Measurements from ENCODE around the gene RAPH1.

DNA sequence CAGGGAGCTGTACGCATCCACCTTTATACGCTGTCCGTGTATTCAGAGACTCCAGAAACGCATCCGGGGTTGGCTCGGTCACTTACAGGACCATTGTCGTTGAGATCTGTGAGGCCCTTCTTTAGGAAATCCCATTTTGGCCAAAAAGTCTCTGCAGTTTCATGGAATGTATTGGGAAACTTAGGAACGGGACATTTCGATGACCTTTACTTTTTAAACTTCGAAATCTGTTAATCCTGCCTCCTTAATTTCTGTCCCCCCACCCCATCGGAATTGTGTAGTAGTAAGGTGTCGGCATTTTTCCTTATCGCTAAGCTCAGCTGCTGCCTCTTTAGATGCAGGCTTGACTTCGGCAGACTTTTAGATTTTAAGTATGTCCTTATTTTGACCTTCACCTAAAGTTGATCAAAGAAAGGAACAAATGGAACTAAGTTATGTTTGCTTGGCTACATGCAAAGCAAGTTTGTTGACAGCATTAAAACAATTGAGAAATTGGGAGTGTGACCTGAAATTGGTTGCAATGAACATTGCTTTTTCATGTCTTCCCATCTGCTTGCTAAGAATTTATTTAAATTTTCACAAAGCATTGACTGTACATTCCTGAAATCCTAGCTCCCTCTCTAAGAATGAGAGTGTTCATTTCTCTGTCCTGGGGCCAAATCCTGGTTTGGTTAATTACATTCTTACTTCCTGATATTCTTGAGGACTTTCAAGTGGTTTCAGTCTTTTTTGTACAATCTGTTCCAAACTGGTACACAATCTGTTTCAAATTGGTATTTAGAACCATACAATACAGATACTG, 884 bp upstream of the RAPH1 start:
- TF ChIP-seq, protein P1, sequence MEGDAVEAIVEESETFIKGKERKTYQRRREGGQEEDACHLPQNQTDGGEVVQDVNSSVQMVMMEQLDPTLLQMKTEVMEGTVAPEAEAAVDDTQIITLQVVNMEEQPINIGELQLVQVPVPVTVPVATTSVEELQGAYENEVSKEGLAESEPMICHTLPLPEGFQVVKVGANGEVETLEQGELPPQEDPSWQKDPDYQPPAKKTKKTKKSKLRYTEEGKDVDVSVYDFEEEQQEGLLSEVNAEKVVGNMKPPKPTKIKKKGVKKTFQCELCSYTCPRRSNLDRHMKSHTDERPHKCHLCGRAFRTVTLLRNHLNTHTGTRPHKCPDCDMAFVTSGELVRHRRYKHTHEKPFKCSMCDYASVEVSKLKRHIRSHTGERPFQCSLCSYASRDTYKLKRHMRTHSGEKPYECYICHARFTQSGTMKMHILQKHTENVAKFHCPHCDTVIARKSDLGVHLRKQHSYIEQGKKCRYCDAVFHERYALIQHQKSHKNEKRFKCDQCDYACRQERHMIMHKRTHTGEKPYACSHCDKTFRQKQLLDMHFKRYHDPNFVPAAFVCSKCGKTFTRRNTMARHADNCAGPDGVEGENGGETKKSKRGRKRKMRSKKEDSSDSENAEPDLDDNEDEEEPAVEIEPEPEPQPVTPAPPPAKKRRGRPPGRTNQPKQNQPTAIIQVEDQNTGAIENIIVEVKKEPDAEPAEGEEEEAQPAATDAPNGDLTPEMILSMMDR (IDR thresholded peaks at IDR 0.05) = no peak
- no peak; the same call in 1 of the 2 replicates for TF ChIP-seq POLR2AphosphoS5 (IDR thresholded peaks at IDR 0.05; ENCODE audit: low read depth, low read length)
- TF ChIP-seq, protein P2, sequence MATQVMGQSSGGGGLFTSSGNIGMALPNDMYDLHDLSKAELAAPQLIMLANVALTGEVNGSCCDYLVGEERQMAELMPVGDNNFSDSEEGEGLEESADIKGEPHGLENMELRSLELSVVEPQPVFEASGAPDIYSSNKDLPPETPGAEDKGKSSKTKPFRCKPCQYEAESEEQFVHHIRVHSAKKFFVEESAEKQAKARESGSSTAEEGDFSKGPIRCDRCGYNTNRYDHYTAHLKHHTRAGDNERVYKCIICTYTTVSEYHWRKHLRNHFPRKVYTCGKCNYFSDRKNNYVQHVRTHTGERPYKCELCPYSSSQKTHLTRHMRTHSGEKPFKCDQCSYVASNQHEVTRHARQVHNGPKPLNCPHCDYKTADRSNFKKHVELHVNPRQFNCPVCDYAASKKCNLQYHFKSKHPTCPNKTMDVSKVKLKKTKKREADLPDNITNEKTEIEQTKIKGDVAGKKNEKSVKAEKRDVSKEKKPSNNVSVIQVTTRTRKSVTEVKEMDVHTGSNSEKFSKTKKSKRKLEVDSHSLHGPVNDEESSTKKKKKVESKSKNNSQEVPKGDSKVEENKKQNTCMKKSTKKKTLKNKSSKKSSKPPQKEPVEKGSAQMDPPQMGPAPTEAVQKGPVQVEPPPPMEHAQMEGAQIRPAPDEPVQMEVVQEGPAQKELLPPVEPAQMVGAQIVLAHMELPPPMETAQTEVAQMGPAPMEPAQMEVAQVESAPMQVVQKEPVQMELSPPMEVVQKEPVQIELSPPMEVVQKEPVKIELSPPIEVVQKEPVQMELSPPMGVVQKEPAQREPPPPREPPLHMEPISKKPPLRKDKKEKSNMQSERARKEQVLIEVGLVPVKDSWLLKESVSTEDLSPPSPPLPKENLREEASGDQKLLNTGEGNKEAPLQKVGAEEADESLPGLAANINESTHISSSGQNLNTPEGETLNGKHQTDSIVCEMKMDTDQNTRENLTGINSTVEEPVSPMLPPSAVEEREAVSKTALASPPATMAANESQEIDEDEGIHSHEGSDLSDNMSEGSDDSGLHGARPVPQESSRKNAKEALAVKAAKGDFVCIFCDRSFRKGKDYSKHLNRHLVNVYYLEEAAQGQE (IDR thresholded peaks at IDR 0.05; ENCODE audit: insufficient read depth in 1 of 2, low read depth in 2 of 2, low read length in 1 of 2) = no peak

Data from Panc1 (cell line).